H1 (cell line): ENCODE data around the gene ATXN2. TPM values are rescaled to one million over a fixed set of nuclear protein-coding genes. Genes with fewer than 3 reads are reported as not detected.
A peak's percentile ranks its signal among the peaks of the same experiment; 100 is the strongest.

Source experiments
- CTCF ChIA-PET: fragments of 300-600 bp; sonication (Branson Sonifier 250); formaldehyde crosslinking; loops from one replicate; lab custom pipeline; 2021; ENCODE audit not compliant: partially characterized antibody; lab: Charles Lee
- POLR2A ChIA-PET: fragments of 300-600 bp; sonication (Branson Sonifier 250); formaldehyde crosslinking; loops from one replicate; lab custom pipeline; 2021; ENCODE audit warnings: inconsistent platforms; ENCODE audit not compliant: partially characterized antibody; lab: Charles Lee
- DNase-seq, 2 experiments: peaks; one replicate each; pipeline versions ENCODE4 v3.0.0 to v3.0.0-alpha.2; 2010 to 2022; ENCODE audit warnings: low spot score in 2 of 2, low read depth in 1 of 2, mixed read lengths in 1 of 2
- FAIRE-seq: peaks from 2 replicates; lab custom pipeline; 2011; peaks lifted over from hg19 to GRCh38; lab: Jason Lieb, UNC
- H2AFZ ChIP-seq: 2 replicates; pipeline ENCODE4 v1.8.1; 2012; ENCODE audit warnings: low read length, inconsistent platforms
- H2AK5ac ChIP-seq: 2 replicates; pipeline ENCODE4 v1.6.1; 2013; ENCODE audit warnings: low read depth, low read length
- H2BK120ac ChIP-seq: replicated peaks from 2 replicates; pipeline ENCODE3; 2013; ENCODE audit warnings: low read depth, low read length, inconsistent platforms
- H2BK12ac ChIP-seq: 2 replicates; pipeline ENCODE4 v1.6.1; 2013; ENCODE audit warnings: low read depth, low read length
- H2BK15ac ChIP-seq: 2 replicates; pipeline ENCODE4 v1.6.1; 2013; ENCODE audit warnings: low read length
- H2BK20ac ChIP-seq: 2 replicates; pipeline ENCODE4 v1.6.1; 2013; ENCODE audit warnings: low read length
- H2BK5ac ChIP-seq: 2 replicates; pipeline ENCODE4 v1.6.1; 2013; ENCODE audit warnings: low read depth, low read length
- H3K14ac ChIP-seq: 2 replicates; pipeline ENCODE4 v1.6.1; 2013; ENCODE audit warnings: inconsistent platforms; ENCODE audit not compliant: insufficient read length
- H3K18ac ChIP-seq: 2 replicates; pipeline ENCODE4 v1.6.1; 2013; ENCODE audit warnings: low read length; ENCODE audit errors: extremely low read depth
- H3K23ac ChIP-seq: 2 replicates; pipeline ENCODE4 v1.6.1; 2013; ENCODE audit warnings: inconsistent platforms; ENCODE audit not compliant: insufficient read length
- H3K23me2 ChIP-seq: 2 replicates; pipeline ENCODE4 v1.6.1; 2013; ENCODE audit warnings: low read depth, low read length
- H3K27ac ChIP-seq: 2 replicates; pipeline ENCODE4 v1.6.1; 2011; ENCODE audit warnings: low read depth, low read length, inconsistent platforms
- H3K27me3 ChIP-seq, 4 experiments: replicated peaks in 1 of 4; 1 replicate in 1 of 4; 2 replicates in 3 of 4; pipeline versions ENCODE4 v1.6.1 to v1.8.1; 2011 to 2013; ENCODE audit warnings: low read length in 3 of 4, mild to moderate bottlenecking in 3 of 4, inconsistent platforms in 2 of 4, mixed read lengths in 2 of 4, moderate library complexity in 1 of 4; ENCODE audit not compliant: control insufficient read depth in 3 of 4, insufficient read depth in 3 of 4; ENCODE audit errors: extremely low read depth in 1 of 4
- H3K36me3 ChIP-seq, 4 experiments: 2 replicates each; pipeline versions ENCODE4 v1.6.1 to v1.8.1; 2011 to 2013; ENCODE audit warnings: mild to moderate bottlenecking in 4 of 4, low read length in 3 of 4, moderate library complexity in 2 of 4, control low read depth in 1 of 4, inconsistent platforms in 1 of 4; ENCODE audit not compliant: insufficient read depth in 4 of 4, control insufficient read depth in 2 of 4
- H3K4ac ChIP-seq: replicated peaks from 2 replicates; pipeline ENCODE3; 2013; ENCODE audit warnings: low read length, low read depth, mixed read lengths, inconsistent platforms; ENCODE audit not compliant: insufficient read length
- H3K4me1 ChIP-seq, 4 experiments: replicated peaks in 1 of 4; 1 replicate in 1 of 4; 2 replicates in 3 of 4; pipeline versions ENCODE4 v1.6.1 to v1.8.1; 2011 to 2013; ENCODE audit warnings: low read length in 3 of 4, inconsistent platforms in 2 of 4, mixed read lengths in 1 of 4; ENCODE audit not compliant: insufficient read depth in 4 of 4, control insufficient read depth in 3 of 4
- H3K4me2 ChIP-seq, 2 experiments: 2 replicates each; pipeline versions ENCODE4 v1.6.1 to v1.8.1; 2011 to 2013; ENCODE audit warnings: low read depth in 2 of 2, low read length in 2 of 2, control low read depth in 1 of 2, inconsistent platforms in 1 of 2, mild to moderate bottlenecking in 1 of 2; ENCODE audit not compliant: insufficient read depth in 1 of 2
- H3K4me3 ChIP-seq, 4 experiments: fragments of 200-600, 300-600 bp in 1 of 4; sonication (generic), shearing (Covaris generic), sonication (Bioruptor Twin) in 1 of 4; 2 replicates each; pipeline versions ENCODE4 v1.5.1 to v1.8.1; 2011 to 2016; ENCODE audit warnings: low read length in 4 of 4, low read depth in 3 of 4, control low read depth in 2 of 4, inconsistent platforms in 2 of 4, mild to moderate bottlenecking in 2 of 4, mixed read lengths in 1 of 4, moderate library complexity in 1 of 4; ENCODE audit not compliant: insufficient read depth in 2 of 4; ENCODE audit errors: extremely low read depth in 1 of 4
- H3K56ac ChIP-seq: replicated peaks from 2 replicates; pipeline ENCODE3; 2013; ENCODE audit warnings: low read depth, mild to moderate bottlenecking, mixed read lengths, low read length, inconsistent platforms; ENCODE audit not compliant: insufficient read length
- H3K79me1 ChIP-seq: 2 replicates; pipeline ENCODE4 v1.6.1; 2013; ENCODE audit warnings: low read depth, low read length, control low read depth
- H3K79me2 ChIP-seq, 2 experiments: 2 replicates each; pipeline versions ENCODE4 v1.6.1 to v1.8.1; 2012 to 2013; ENCODE audit warnings: low read length in 2 of 2, mild to moderate bottlenecking in 2 of 2, inconsistent platforms in 1 of 2; ENCODE audit not compliant: insufficient read depth in 2 of 2, control insufficient read depth in 1 of 2
- H3K9ac ChIP-seq, 4 experiments: replicated peaks in 1 of 4; 1 replicate in 1 of 4; 2 replicates in 3 of 4; pipeline versions ENCODE4 v1.6.1 to v1.8.1; 2011 to 2013; ENCODE audit warnings: low read depth in 3 of 4, low read length in 3 of 4, control low read depth in 2 of 4, mild to moderate bottlenecking in 2 of 4, moderate library complexity in 2 of 4, inconsistent platforms in 1 of 4; ENCODE audit errors: extremely low read depth in 1 of 4
- H3K9me3 ChIP-seq, 2 experiments: 2 replicates each; pipeline versions ENCODE4 v1.6.1 to v1.8.1; 2012 to 2013; ENCODE audit warnings: mild to moderate bottlenecking in 2 of 2, moderate library complexity in 2 of 2, control low read depth in 1 of 2, inconsistent platforms in 1 of 2, low read depth in 1 of 2, low read length in 1 of 2, mixed read lengths in 1 of 2; ENCODE audit not compliant: insufficient read depth in 2 of 2
- H4K20me1 ChIP-seq, 2 experiments: replicated peaks in 1 of 2; 2 replicates each; pipeline versions ENCODE3 to v1.8.1; 2011 to 2013; ENCODE audit warnings: inconsistent platforms in 2 of 2, low read length in 2 of 2, mild to moderate bottlenecking in 1 of 2; ENCODE audit not compliant: insufficient read depth in 2 of 2, control insufficient read depth in 1 of 2
- H4K5ac ChIP-seq: 2 replicates; pipeline ENCODE4 v1.6.1; 2013; ENCODE audit warnings: low read length, low read depth, mixed read lengths, inconsistent platforms; ENCODE audit not compliant: insufficient read length
- H4K8ac ChIP-seq: 2 replicates; pipeline ENCODE4 v1.8.0; 2013; ENCODE audit warnings: mild to moderate bottlenecking, moderate library complexity, low read length, inconsistent platforms; ENCODE audit not compliant: insufficient read depth; ENCODE audit errors: extremely low read depth
- H4K91ac ChIP-seq: replicated peaks from 2 replicates; pipeline ENCODE3; 2013; ENCODE audit warnings: low read length, mixed read lengths, inconsistent platforms; ENCODE audit not compliant: insufficient read length
- CREB1 ChIP-seq: IDR thresholded peaks from 2 replicates; pipeline ENCODE4 v1.6.1; 2012; ENCODE audit warnings: inconsistent platforms
- EP300 ChIP-seq, 2 experiments: IDR thresholded peaks; 1 replicate in 1 of 2; 2 replicates in 1 of 2; pipeline ENCODE4 v1.6.1; 2011 to 2012; ENCODE audit warnings: low read depth in 2 of 2, low read length in 2 of 2, mild to moderate bottlenecking in 2 of 2, borderline replicate concordance in 1 of 2, inconsistent platforms in 1 of 2, moderate library complexity in 1 of 2
- HDAC2 ChIP-seq, 2 experiments: fragments of 300-600 bp in 1 of 2; sonication (generic) in 1 of 2; IDR thresholded peaks; 2 replicates each; pipeline ENCODE4 v1.6.1; 2011 to 2012; ENCODE audit warnings: low read depth in 2 of 2, low read length in 2 of 2, mild to moderate bottlenecking in 2 of 2, moderate library complexity in 2 of 2, borderline replicate concordance in 1 of 2, inconsistent platforms in 1 of 2
- JUN ChIP-seq: IDR thresholded peaks from 2 replicates; pipeline ENCODE4 v1.6.1; 2011; ENCODE audit warnings: low read depth, mild to moderate bottlenecking, improper control_type of control experiment, low read length
- KDM1A ChIP-seq: fragments of 200-600, 300-600 bp; sonication (generic); IDR thresholded peaks from 2 replicates; pipeline ENCODE4 v1.7.1; 2016; ENCODE audit warnings: mild to moderate bottlenecking, low read length, borderline replicate concordance
- KDM4A ChIP-seq: IDR thresholded peaks from one replicate; pipeline ENCODE4 v1.7.1; 2012; ENCODE audit warnings: low read depth, mild to moderate bottlenecking, moderate library complexity, low read length, inconsistent platforms; ENCODE audit not compliant: severe bottlenecking
- PHF8 ChIP-seq: fragments of 200-600 bp; sonication (generic); conservative IDR thresholded peaks from 2 replicates; pipeline ENCODE4 v1.7.1; 2012; ENCODE audit warnings: low read depth, mild to moderate bottlenecking, inconsistent platforms, low read length, moderate library complexity
- POLR2A ChIP-seq, 2 experiments: IDR thresholded peaks; 1 replicate in 1 of 2; 2 replicates in 1 of 2; pipeline ENCODE4 v1.6.1; 2011; ENCODE audit warnings: low read depth in 2 of 2, low read length in 2 of 2, mild to moderate bottlenecking in 2 of 2; ENCODE audit errors: control extremely low read depth in 1 of 2
- POLR2AphosphoS5 ChIP-seq: IDR thresholded peaks from 2 replicates; pipeline ENCODE4 v1.6.1; 2011; ENCODE audit warnings: low read depth, low read length
- SIN3A ChIP-seq, 2 experiments: IDR thresholded peaks in 1 of 2; conservative IDR thresholded peaks in 1 of 2; 2 replicates each; pipeline ENCODE4 v1.6.1; 2011 to 2012; ENCODE audit warnings: low read length in 2 of 2, improper control_type of control experiment in 1 of 2, low read depth in 1 of 2, mild to moderate bottlenecking in 1 of 2
- SP1 ChIP-seq: IDR thresholded peaks from 2 replicates; pipeline ENCODE4 v1.6.1; 2011; ENCODE audit warnings: low read depth, low read length
- SP2 ChIP-seq: IDR thresholded peaks from 2 replicates; pipeline ENCODE4 v1.6.1; 2012; ENCODE audit warnings: mild to moderate bottlenecking, low read length, inconsistent platforms
- TBP ChIP-seq: IDR thresholded peaks from 2 replicates; pipeline ENCODE4 v1.6.1; 2011; ENCODE audit warnings: low read depth, low read length, improper control_type of control experiment
- WGBS, 2 experiments: shearing (Covaris generic) in 1 of 2; methylation state at CpG; one replicate each; pipeline versions ENCODE4 v1.1.6 to v1.1.7; 2013 to 2015; ENCODE audit warnings: low lambda C conversion rate in 2 of 2, mixed read lengths in 2 of 2, inconsistent platforms in 1 of 2, low coverage in 1 of 2, missing lambda C conversion rate in 1 of 2; ENCODE audit not compliant: insufficient replicate concordance in 2 of 2, insufficient coverage in 1 of 2, insufficient read length in 1 of 2; ENCODE audit errors: extremely low coverage in 1 of 2, missing lambda C conversion rate in 1 of 2; 5-methylcytosine and 5-hydroxymethylcytosine counted together
- polyA plus RNA-seq, 7 experiments: library from polyadenylated mRNA; depleted of rRNA in 3 of 7; stranded (reverse) in 5 of 7; unstranded in 2 of 7; fragments of >200 nt in 5 of 7; fragments of 200-250 nt in 2 of 7; gene quantifications; 1 replicate in 5 of 7; 2 replicates in 1 of 7; 4 replicates in 1 of 7; pipeline versions ENCODE4 v1.2.1 to v1.2.3, GENCODE V29; 2011 to 2013; ENCODE audit warnings: missing spikeins in 2 of 7, mixed read lengths in 2 of 7
- total RNA-seq: library from RNA; stranded (reverse); fragmentation: NEBNext Ultra II Directional; extraction: Animal tissue kit (Norgen Biotek cat#: 25700); gene quantifications from 2 replicates; pipeline ENCODE4 v1.2.1, GENCODE V29; 2021

Gene ATXN2
- total and polyA plus RNA-seq, 2 of the 8 experiments (the other 6 are each of a cell fraction or from before 2014, with no cell fraction given) = 46.6 to 80.7 TPM

DNA sequence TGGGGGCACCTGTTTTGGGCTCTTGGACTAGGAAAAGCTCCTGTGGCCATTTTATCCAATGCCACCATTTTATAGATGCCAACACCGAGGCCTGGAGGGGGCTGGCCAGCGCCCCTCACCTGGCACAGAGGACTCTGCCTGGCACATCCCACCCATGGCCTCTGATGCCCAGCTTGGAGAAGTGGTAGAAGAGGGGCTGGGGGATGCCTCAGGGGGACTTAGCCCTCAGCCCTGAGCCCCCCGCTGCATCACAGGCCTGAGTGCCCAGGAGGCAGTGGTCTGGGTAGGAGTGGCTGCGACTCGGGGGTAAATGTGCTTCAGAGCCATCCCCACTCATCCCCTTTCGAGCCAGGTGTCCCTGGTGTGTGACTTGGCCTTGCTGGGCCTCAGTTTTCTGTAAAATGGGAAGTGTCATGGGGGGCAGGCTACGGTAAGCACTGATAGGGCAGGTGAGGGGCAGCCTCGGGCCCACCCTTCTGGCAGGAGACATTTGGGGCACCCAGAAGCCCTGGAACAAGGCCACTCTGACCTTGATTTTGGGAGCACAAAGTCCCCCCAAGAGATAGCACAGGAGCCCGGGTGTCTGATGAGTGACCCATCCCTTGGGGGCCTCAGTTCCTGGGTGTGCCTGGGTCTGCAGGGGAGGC is 170.9 kb downstream of the ATXN2 start:
- no peak overlapping the region for H2BK12ac ChIP-seq
- H3K14ac ChIP-seq = no peak overlapping the region
- no peaks in the 10 kb centered on the region for H3K23me2 ChIP-seq
- no peak overlapping the region for H3K4ac ChIP-seq
- peaks cover 4 to 33% (median 19%) of the 10 kb centered on the region in 4 experiments for H3K4me1 ChIP-seq
- no peak overlapping the region for H2BK5ac ChIP-seq
- H3K79me1 ChIP-seq = peaks cover 15% of the 10 kb centered on the region
- no peak overlapping the region for H4K91ac ChIP-seq
- no peak overlapping the region for H3K56ac ChIP-seq
- H3K18ac ChIP-seq = no peak overlapping the region
- no peak overlapping the region for H3K4me3 ChIP-seq
- DNase-seq = no peak
- no peak for FAIRE-seq
- TF ChIP-seq EP300 (IDR thresholded peaks at IDR 0.05; ENCODE audit: borderline replicate concordance in 1 of 2, low read depth in 2 of 2, low read length in 2 of 2) (no peak), SIN3A (conservative IDR thresholded peaks at IDR 0.05 in 1 of 2, IDR thresholded peaks at IDR 0.05 in 1 of 2; ENCODE audit: low read depth in 1 of 2, low read length in 2 of 2) (no peak), SP1 (no peak), HDAC2 (IDR thresholded peaks at IDR 0.05; ENCODE audit: borderline replicate concordance in 1 of 2, low read depth in 2 of 2, low read length in 2 of 2) (no peak), KDM1A (no peak), SP2 (no peak), POLR2A (IDR thresholded peaks at IDR 0.05; ENCODE audit: control extremely low read depth in 1 of 2, low read depth in 2 of 2, low read length in 2 of 2) (no peak), PHF8 (no peak), TBP (no peak), JUN (no peak), KDM4A (no peak), POLR2AphosphoS5 (no peak), CREB1 (no peak)
- TF ChIP-seq, all 59 proteins: peak for 0
- H3K9me3 ChIP-seq = no peaks in the 10 kb centered on the region
- ChIA-PET CTCF (interaction anchor here (0.6 to 11.1 kb wide), 8 partner anchors 17 to 496 kb away, joined by 3 to 189 read pairs (median 3); no protein-coding TSS in a partner anchor), POLR2A (interaction anchor here (1.1 to 4.9 kb wide), 5 partner anchors 11 to 24 kb away, joined by 4 to 29 read pairs (median 6); no protein-coding TSS in a partner anchor)
- peaks cover 4 to 11% of the 10 kb centered on the region in 2 experiments for H4K20me1 ChIP-seq
- no peak overlapping the region for H2BK120ac ChIP-seq
- H3K4me2 ChIP-seq = no peak overlapping the region
- no peak overlapping the region for H4K5ac ChIP-seq
- no peak overlapping the region for H2BK20ac ChIP-seq
- peaks cover 4 to 71% of the 10 kb centered on the region in 2 experiments; a peak in 3 of 4 replicates for H3K79me2 ChIP-seq
- no peak overlapping the region for H3K27ac ChIP-seq
- no peak overlapping the region for H2AFZ ChIP-seq
- H3K36me3 ChIP-seq = no peaks in the 10 kb centered on the region
- WGBS, 2 experiments = 94% methylated on average over 9 of the region's 9 CpGs; no CpG with 5 or more reads in 1 of the 2 experiments
- no peak overlapping the region for H3K9ac ChIP-seq
- no peak overlapping the region for H2BK15ac ChIP-seq
- no peaks in the 10 kb centered on the region; a peak in 1 of 7 replicates for H3K27me3 ChIP-seq
- H4K8ac ChIP-seq = peak overlapping the region; percentile 57
- no peak overlapping the region for H2AK5ac ChIP-seq
- H3K23ac ChIP-seq = no peak overlapping the region
